Activated CD4-positive, alpha-beta T cell treated with anti-CD3 and anti-CD28 coated beads, Interleukin-2, amount 50 U/mL, for 24 hours (primary cell): ENCODE results near the gene EPS8.

Experiments
- DNase-seq, 2 donors: peaks; one replicate each; pipeline ENCODE4 v3.0.0-alpha.2; 2020; ENCODE audit warnings: low read depth in 1 of 2, low spot score in 1 of 2

EPS8 gene

GRCh38 chr12:15721316-15722115 lies 67.7 kb downstream of the EPS8 start:
- DNase-seq = no peak

GRCh38 chr12:15720295-15720694 lies 68.9 kb downstream of the EPS8 start:
- DNase-seq = no peak

GRCh38 chr12:15719230-15719629 lies 70.0 kb downstream of the EPS8 start:
- DNase-seq = no peak

- no peak for DNase-seq
Observed at GRCh38 chr12:15717940-15718567, 71.1 kb downstream of the EPS8 start.

- no peak for DNase-seq
Observed at GRCh38 chr12:15716581-15716980, 72.6 kb downstream of the EPS8 start.

- DNase-seq = no peak
Observed at GRCh38 chr12:15714256-15714655, 74.9 kb downstream of the EPS8 start.

- no peak for DNase-seq
Observed at GRCh38 chr12:15712823-15713660, 76.1 kb downstream of the EPS8 start.

GRCh38 chr12:15712160-15712559 lies 77.0 kb downstream of the EPS8 start:
- no peak for DNase-seq

- no peak for DNase-seq
Observed at GRCh38 chr12:15710860-15711510, 78.2 kb downstream of the EPS8 start.

- DNase-seq = no peak
Observed at GRCh38 chr12:15709551-15709950, 79.6 kb downstream of the EPS8 start.

- no peak for DNase-seq
Observed at GRCh38 chr12:15708396-15709076, 80.7 kb downstream of the EPS8 start.

GRCh38 chr12:15707516-15708199 lies 81.5 kb downstream of the EPS8 start:
- DNase-seq = no peak

- DNase-seq = no peak
Observed at GRCh38 chr12:15706010-15706676, 83.0 kb downstream of the EPS8 start.

- no peak for DNase-seq
Observed at GRCh38 chr12:15705606-15706005, 83.6 kb downstream of the EPS8 start.

GRCh38 chr12:15702276-15702675 lies 86.9 kb downstream of the EPS8 start:
- no peak for DNase-seq

GRCh38 chr12:15701631-15702156 lies 87.5 kb downstream of the EPS8 start:
- no peak for DNase-seq

- no peak for DNase-seq
Observed at GRCh38 chr12:15701206-15701605, 88.0 kb downstream of the EPS8 start.

GRCh38 chr12:15700595-15700994 lies 88.6 kb downstream of the EPS8 start:
- no peak for DNase-seq

- no peak for DNase-seq
Observed at GRCh38 chr12:15699886-15700285, 89.3 kb downstream of the EPS8 start.
